NCI-H1694 (cell line): Measurements from ENCODE around the gene ANAPC15.

ENCODE experiments used
- DNase-seq: peaks from one replicate; lab custom pipeline; 2025; lab: John Stamatoyannopoulos, UW

The ANAPC15 gene

DNA sequence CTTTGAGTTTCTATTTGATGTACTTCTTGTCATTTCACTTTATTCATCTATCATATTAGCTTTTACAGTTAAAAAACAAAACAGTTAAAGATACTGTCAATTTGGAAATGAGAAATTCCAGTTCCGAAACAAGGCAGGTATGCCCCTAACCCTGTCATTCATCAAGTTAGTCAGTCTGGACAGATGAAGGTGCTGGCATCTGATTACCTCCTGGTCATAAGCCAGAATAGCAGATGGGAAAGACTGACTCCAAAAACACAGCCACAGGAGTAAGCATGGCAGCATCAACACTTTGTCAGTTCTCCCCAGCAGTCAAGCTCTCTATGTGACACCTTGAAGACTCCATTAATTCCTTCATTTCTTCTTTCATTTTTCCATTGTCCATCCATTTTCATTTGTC is 27.5 kb downstream of the ANAPC15 start:
- DNase-seq: peak; percentile 78

DNA sequence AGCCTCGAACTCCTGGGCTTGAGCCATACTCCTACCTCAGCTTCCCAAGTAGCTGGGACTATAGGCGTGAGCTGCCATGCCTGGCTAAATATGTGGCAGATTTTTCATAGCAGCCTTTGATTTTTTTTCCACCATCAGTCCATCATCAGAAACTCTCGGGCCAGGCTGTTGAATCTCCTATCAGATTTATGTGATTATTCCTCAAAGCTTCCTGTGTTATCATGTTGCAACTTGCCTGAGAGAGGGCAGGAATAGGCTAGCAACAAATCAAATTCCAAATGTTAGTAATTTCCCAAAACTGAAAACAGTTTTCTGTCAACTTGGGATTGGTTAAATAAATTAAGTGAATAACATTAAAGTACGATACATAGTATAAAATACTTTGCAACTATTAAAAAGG is 28.4 kb downstream of the ANAPC15 start:
- DNase-seq: peak; percentile 62

DNA sequence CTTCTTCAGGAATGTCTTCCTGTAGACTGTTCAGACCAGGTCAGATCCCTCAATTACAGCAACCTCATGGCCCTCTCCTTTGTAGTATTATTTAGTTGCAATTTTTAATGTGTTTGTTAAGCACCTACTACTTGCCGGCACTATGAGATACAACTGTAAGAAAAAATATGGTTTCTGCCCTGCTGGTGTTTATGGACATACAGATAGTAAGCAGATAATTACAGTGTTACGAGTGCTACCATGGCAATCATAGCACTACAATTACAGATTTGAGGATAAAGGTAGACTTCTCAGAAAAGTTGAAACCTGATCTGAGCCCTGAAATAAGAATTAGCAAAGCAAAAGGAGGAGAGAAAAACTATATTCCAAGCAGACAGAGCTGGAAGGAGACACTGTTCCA is 29.1 kb downstream of the ANAPC15 start:
- no peak for DNase-seq

DNA sequence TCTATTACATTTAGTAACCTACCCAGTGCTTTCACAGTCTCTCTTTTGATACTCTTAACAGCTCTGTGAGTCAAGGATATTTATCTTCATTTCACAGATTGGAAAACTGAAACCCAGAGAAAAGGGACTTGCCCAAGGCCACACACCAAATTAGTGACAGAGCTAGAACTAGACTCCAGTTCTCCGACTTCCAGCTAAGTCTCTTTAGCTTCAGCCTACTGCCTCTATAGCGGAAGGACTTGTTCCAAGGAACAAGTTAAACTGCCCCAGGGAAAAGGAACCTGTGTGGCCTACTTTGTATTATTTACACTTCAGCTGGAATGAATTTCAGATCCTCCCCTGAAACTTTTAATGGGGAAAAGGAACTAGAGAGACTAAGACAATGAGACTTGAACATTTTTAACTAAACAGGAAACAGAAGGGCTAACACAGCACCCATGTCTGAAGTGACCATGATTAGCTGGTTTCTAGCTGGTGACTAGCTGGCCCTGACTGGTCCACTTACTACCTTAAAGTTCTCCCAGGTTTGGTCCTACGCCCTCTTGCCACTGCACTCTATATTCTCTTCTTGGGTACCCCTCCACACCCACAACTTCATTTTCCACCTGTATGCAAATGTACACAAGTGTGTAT is 30.6 kb downstream of the ANAPC15 start:
- no peak for DNase-seq

DNA sequence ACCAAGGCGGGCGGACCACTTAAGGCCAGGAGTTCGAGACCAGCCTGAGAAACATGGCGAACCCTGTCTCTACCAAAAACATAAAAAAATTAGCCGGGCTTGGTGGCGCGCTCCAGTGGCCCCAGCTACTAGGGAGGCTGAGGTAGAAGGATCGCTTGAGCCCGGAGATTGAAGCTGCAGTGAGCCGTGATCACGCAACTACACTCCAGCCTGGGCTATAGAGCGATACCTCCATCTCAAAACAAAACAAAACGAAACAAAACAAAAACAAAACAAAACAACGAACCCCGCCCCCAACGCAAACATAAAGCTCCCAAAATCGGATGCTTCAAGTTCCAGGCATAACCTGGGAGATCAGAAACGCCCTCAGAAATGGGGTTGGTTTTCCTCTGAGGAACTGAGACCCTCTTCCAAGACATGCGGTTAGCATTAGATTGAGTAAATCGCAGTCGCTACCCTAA is 31.3 kb downstream of the ANAPC15 start:
- no peak for DNase-seq

DNA sequence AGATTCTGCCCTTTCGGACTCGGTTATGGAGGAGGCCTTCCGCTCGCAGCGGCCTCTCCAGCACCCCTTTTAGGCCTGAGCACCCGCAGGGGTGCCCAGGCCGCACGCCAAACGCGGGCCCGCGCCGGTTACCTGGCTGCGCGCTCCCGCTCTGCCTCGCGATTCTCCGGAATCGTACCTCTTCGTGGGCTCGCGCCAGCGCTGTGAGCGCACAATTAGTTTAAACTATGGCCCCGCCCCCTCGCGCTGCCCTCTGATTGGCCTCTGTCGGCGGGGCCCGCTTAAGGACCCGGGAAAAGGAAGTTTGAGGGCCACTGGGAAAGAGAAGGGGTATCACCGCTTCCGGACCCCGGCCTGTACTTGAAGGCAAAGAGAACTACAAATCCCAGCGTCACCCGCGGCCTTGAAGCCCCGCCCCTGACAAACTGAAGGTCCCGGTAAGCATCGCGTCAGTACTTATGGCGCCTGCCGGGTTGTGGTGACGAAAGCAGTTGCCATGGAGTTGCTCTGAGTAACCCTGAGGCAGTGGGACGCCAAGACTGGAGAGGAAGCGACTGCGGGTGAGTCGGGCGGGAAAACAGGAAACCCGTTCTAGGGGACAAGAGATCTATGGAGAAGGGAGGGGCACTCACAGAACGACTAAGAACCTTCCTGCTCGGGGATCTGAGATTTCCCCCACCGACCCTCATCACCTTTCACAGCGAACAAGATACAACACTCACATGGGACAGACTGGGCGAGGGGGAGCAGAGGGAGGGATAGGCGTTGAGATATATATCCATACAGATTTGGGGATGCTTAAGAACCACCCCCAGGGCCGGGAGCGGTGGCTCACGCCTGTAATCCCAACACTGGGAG is 31.9 kb downstream of the ANAPC15 start, which contains the start of the genes LRRC51 and NUMA1:
LRRC51 (plus strand) TSS at position 525 of the 858 bp plus-strand sequence. CDS start 8,234 bp downstream, outside the sequence.
NUMA1 (minus strand) TSS at position 217 of the 858 bp plus-strand sequence. CDS start 44,599 bp downstream, outside the sequence.
- peak; percentile 98 for DNase-seq

DNA sequence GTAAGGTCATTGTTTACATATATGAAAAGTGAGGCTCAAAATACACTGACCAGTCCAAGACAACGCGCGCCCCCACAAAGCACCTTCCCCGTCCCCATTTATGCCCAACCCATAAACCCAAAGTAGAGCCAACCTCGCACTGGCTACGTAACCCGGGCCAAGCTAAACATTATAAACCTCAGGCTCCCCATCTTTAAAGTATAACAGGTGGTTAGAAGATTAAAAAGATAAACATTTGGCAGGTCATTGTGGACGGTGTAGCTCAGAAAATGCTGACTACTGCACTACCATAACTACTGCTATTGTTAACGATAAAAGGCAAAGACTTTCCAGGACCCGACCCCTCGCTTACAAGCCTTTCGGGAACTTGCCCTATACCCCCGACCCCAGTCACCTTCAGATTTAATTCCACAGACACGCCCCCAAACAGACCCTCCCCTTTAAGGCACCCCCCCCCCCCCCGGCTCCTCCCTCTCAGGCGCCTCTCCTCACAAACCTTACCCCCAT is 32.6 kb downstream of the ANAPC15 start:
- DNase-seq: peak; percentile 49

DNA sequence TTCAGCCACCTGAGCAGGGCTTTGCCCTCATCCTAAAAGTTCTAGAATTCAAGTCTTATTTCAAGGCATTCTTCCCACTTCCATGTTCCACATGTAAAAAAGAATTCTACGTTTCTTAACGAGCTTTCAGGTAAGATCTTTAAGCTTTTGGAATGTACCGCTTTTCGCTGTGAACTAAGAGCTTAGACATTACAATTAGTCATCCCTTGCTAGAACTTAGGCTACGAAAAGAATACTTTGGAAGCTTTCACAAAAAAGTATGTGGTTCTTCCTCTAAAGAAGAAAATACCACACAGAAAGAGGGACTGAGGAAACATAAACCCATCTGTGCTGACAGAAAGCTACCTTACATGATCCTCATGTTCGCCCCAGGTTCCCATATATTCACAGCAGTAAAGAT is 34.0 kb downstream of the ANAPC15 start:
- DNase-seq: no peak

DNA sequence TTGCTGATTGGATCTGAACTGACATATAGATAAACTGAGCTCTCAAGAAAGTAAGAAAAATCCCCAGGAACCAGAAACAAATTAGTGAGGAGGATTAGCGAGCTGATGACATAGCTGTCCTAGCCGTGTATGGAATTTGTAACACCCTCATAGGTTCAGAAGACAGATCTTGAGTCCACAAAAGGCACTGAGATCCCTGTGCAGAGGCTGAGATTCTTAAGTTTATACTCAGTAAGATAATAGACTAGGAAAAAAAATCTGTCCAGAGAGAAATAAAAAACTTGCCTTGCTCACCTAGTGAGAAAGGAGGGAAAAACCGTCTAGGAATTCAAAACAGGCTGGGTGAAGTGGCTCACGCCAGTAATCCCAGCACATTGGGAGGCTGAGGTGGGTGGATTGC is 36.7 kb downstream of the ANAPC15 start:
- no peak for DNase-seq

DNA sequence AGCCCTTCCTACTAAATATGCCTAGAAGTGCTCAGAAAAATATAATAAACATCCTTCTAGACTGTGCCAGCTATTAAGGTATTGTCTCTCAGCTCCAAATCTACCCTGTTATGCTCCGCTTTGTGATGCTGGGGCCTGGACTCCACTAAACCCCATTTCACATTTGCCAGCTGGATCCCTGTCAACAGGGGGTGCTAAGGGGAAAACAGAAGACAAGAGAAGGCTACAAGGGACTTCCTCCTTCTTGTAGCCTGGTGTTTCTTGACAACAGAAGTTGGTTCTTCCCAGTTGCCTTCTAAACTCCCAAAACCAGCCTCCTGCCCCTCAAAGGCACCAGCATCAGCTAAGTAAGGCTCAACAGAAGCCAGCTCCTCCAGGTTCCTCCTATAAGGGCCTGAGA is 37.4 kb downstream of the ANAPC15 start:
- no peak for DNase-seq

DNA sequence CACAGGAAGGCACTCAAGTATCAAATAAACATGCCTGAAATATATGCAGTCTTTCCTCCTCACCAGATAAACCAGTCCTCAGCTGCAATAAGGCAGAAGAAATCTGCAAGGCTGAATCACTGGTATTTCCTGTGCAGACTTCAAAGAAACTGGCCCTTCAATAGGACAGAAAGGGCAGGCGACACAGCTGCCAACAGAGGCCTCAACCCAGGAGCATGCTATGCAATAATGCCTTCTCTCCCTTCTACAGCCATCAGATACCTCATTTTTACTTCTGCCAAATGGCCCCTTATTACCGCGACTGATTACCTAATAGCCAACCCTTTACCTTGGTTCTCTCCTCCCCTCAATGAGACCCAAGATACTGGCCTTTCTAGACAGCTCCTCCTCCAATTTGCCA is 40.1 kb downstream of the ANAPC15 start:
- no peak for DNase-seq

DNA sequence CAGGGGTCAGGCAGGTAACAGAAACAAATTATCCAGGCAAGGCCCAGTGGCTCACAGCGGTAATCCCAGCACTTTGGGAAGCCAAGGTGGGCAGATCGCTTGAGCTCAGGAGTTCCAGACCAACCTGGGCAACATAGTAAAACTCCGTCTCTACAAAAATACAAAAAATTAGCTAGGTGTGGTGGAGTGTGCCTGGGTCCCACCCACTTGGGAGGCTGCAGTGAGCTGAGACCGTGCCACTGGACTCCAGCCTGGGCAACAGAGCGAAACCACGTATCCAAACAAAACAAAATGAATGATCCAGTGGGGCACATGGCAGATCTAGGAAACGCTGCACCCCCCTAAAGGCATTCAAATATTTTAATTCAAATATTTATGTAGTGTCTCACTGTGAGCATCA is 42.0 kb downstream of the ANAPC15 start:
- no peak for DNase-seq

DNA sequence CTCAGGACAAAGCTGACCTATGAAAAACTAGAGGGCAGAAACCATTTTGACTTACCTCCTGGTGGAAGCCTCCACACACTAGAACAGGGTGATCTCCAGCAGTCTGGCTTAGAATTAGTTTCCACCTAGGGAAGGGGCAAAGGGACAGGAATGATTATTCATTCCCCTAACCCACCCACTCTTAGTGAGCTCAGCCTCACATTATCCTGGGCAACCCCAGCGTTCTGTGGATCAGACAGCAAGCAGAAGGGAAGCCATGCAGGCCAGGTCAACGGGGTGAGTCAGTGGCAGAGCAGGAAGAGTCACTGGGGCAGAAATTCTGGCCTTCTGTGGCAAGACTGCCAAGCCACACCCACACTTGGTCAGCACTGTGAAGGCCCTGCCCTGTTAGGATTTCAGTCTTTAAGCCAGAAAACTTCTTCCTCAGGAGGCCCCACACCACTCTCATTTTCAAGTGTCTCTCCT is 42.7 kb downstream of the ANAPC15 start:
- DNase-seq: no peak

DNA sequence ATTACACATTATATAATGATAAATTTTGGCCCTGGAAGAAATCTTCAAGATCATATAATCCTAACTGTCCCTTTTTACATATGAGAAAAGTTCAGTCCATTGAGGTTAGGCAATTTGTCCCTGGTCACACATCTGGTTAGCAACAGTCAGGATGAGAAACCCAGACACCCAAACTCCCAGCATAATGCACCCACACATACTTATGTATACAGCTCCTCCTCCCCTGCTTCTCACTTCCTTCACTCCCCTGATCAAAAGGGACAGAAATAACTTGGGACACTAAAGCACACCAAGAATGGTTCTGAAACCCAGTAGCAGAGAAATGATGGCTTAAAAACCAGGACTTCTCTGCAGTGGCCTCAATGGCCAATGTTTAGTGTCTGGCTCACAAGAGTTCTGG is 43.3 kb downstream of the ANAPC15 start:
- DNase-seq: no peak

DNA sequence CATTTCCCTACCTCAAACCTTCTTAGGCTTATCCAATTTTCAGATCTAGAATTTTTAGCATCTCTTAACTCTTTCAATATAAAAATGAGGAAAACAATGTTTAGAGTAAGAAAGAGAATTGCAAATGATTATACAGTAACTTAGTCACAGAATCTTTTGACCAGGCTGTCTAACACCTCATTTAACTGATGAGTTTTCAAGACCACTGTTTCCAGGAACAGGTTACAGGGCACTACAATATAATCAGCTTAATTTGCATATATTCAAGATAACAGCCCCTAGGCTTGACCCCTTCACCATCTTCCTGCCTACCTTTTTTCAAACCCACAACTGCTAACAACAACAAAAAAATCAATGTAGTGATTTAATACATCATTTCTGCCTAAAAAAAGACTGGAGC is 44.8 kb downstream of the ANAPC15 start:
- no peak for DNase-seq

DNA sequence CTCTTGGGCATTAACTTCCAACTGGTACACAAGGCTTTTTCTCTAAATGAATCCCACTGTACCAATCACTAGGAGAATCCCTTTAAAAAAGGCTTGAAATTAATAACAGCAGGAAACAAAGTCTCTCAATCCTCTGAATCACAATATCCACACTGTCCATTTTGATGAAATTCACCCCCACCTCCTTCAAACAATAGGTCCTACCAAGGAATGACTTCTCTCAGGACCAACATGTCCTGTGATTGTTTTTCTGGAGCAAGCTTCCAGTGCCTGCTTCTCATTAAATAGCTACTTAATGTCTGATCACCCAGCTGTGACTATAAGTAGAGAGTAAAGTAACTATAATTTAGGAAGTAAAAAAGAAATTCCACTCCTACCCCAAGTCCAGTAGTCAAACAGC is 45.2 kb downstream of the ANAPC15 start:
- DNase-seq: no peak

DNA sequence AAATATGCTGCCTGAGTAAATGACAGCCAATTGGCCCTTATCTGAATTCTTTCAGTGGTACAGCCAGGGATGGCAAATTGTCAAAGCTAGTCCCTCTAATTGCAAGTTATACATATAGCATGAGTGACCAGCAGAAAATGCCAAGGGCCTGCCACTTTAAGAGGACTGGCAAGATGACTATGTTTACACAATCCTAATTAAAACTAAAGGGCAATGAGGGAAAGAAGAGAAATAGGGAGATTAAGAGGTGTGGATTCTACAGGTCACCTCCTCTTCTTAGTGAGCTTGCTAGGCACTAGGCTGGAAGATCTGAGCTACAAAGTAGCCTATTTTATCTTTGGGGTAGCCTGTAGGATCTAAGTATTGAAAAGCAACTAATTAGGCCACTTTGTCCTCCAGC is 45.6 kb downstream of the ANAPC15 start:
- no peak for DNase-seq

DNA sequence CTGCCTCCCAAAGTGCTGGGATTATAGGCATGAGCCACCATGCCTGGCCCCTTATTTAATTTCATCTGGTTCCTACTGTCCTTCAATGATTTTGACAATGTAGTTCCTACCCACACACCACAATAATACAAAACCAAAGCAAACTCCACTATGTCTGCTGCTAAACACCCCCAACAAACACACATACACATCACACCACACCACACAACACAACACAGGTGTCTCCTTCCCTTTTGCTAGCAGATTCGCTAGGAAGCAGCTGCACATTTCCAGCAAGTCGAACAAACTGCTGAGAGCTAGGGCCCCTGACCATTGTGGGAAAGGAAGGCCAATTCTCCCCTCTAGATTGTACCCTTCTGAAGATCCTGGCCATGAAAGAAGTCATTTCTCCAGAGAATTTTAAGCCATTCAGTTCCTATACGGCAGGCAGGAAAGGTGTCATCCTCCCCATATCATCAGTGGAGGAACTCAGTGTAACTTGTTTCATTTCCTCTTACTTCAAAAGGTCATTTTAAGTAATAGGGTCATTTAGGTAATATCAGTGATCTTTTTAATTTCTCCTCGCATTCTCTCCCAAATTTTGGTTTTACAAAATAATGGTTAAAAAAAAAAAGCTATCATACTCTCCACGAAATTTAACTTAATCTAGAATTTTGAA is 50.6 kb downstream of the ANAPC15 start:
- DNase-seq: no peak
